NCI-H2081 (cell line): Measurements from ENCODE around the gene DSG2.
"Not testable (repeated sequence)": the region's sequence is repeated elsewhere in the genome, so short reads cannot be mapped to it uniquely, and the experiment has no call there.

Source experiments
- DNase-seq, 2 experiments: peaks; one replicate each; lab custom pipeline; 2025; lab: John Stamatoyannopoulos, UW

Gene DSG2

GRCh38 chr18:31500051-31500688 is 2.2 kb downstream of the DSG2 start:
- DNase-seq, result peak in 1 of 2 experiments; percentile 4

DNA sequence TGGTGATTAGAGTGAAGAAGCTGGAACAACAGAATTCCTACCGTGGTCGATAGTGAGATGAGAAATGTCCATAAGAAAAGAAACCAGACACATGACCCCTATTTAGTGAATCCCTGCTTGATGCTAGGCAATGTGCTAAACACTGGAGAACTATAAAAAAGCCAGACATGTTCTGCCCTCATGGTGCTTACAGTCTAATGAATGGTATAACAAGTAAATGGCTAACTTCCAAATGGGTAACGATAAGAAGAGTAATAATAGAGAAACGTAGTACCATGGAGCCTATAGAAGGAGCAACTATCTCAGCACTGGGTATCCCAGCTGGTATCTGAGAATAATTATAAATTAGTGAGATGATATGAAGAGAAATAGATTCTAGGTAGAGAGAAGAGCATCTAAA is 5.0 kb downstream of the DSG2 start:
- DNase-seq, result no peak

- DNase-seq, result no peak
Measured at GRCh38 chr18:31504455-31505147, 6.6 kb downstream of the DSG2 start.

GRCh38 chr18:31505156-31505555 is 7.2 kb downstream of the DSG2 start:
- no peak for DNase-seq

GRCh38 chr18:31506024-31506742 is 8.2 kb downstream of the DSG2 start:
- DNase-seq, result no peak

DNA sequence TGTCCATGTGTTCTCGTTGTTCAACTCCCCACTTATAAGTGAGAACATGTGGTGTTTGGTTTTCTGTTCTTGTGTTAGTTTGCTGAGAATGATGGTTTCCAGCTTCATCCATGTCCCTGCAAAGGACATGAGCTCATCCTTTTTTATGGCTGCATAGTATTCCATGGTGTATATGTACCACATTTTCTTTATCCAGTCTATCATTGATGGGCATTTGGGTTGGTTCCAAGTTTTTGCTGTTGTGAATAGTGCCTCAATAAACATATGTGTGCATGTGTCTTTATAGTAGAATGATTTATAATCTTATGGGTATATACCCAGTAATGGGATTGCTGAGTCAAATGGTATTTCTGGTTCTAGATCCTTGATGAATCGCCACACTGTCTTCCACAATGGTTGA is 9.1 kb downstream of the DSG2 start:
- not testable (repeated sequence) for DNase-seq

GRCh38 chr18:31508781-31509180 is 10.8 kb downstream of the DSG2 start:
- DNase-seq, result no peak

DNA sequence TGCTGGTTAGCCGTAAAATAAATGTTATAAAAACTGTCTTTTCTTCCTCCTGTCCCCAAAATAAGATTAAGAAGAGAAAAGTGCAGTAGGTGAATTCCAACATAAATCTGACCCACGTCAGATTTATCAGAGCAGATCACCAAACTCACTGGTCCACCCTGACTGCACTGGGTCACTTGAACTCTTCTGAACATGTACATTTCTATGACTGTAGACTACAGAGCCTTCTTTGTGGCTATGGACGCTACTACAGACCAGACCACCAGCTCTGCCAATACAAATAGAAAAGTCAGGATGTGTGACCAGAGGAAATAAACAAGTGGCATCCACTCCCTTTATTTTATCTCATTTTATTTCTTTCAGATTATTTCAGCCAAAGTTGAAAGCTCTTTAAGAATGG is 11.6 kb downstream of the DSG2 start:
- no peak for DNase-seq

GRCh38 chr18:31510319-31510718 is 12.3 kb downstream of the DSG2 start:
- no peak for DNase-seq

- DNase-seq, result no peak
Measured at GRCh38 chr18:31511098-31511497, 13.1 kb downstream of the DSG2 start.

DNA sequence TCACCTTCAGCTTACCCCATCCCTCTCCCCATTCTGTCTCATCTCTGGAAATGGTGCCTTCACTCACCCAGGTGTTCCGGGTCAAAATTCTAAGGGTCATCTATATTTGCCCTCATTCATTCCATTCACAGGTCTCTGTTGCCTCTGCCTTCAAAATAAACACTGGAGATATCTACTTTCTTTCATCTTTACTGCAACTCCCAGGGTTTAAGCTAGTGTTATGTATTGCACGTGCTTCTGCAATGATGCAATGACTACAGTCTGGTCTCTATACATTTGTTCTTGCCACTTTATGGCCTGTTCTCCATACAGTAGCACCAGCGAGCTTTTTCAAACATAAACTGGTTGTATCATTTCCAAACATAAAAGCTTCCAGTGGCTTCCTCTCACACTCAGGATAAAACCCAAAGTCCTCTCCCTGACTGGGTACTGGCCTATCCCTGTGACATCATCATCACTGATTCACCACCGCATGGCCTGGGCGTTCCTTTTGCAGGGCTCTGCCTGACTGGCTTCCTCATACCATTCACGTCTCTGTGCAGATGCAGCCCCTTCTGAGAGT is 14.3 kb downstream of the DSG2 start:
- DNase-seq, result no peak

GRCh38 chr18:31513189-31513935 is 15.4 kb downstream of the DSG2 start:
- no peak for DNase-seq

- no peak for DNase-seq
Measured at GRCh38 chr18:31516437-31516836, 18.5 kb downstream of the DSG2 start.

DNA sequence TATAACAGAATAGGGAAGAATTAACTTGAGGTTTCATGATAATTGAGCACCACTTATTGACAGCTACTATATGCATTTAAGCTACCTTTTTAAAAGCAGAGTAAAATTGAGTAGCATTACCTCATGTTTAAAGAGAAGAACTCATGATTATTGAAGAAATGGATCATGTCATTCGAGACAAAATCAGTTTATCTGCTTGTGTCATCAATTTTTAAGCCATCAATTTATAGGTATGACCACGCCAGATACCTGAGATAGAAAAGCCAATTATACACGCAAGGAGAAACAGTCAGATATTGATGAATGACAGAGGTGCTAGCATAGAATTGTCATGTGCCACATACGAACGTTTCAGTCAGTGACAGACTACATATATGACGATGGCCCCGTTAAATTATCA is 28.4 kb downstream of the DSG2 start:
- DNase-seq, result no peak

GRCh38 chr18:31533236-31533635 is 35.3 kb downstream of the DSG2 start:
- no peak for DNase-seq

- DNase-seq, result no peak
Measured at GRCh38 chr18:31538837-31539236, 40.9 kb downstream of the DSG2 start.

DNA sequence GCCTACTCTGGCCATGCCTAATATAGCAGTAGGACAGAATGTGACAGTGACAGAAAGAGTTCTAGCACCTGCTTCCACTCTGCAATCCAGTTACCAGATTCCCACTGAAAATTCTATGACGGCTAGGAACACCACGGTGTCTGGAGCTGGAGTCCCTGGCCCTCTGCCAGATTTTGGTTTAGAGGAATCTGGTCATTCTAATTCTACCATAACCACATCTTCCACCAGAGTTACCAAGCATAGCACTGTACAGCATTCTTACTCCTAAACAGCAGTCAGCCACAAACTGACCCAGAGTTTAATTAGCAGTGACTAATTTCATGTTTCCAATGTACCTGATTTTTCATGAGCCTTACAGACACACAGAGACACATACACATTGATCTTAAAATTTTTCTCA is 48.5 kb downstream of the DSG2 start:
- no peak for DNase-seq

GRCh38 chr18:31548853-31549252 is 50.9 kb downstream of the DSG2 start:
- no peak for DNase-seq

- DNase-seq, result no peak
Measured at GRCh38 chr18:31549416-31549815, 51.4 kb downstream of the DSG2 start.

- DNase-seq, result no peak
Measured at GRCh38 chr18:31551883-31552282, 53.9 kb downstream of the DSG2 start.

GRCh38 chr18:31553800-31554199 is 55.8 kb downstream of the DSG2 start:
- DNase-seq, result no peak

- no peak for DNase-seq
Measured at GRCh38 chr18:31554776-31555175, 56.8 kb downstream of the DSG2 start.
